Activated T-cell treated with anti-CD3 and anti-CD28 coated beads, Interleukin-2, amount 50 U/mL, for 48 hours (primary cell): Measurements from ENCODE around the gene MORN1.

Experiments used
- DNase-seq, 2 experiments: peaks; one replicate each; pipeline ENCODE4 v3.0.0-alpha.2; 2020

The MORN1 gene

GRCh38 chr1:2271841-2272655 is 119.3 kb downstream of the MORN1 start:
- DNase-seq: no peak
